SU-DHL-6 (cell line): ENCODE data around the gene NCOA6.

Source experiments
- H2AFZ ChIP-seq: fragments of 200-600 bp; sonication (generic); 2 replicates; pipeline ENCODE4 v1.6.1; 2014; ENCODE audit warnings: low read depth, mild to moderate bottlenecking, moderate library complexity, mixed read lengths, antibody characterized with exemption, low read length; ENCODE audit not compliant: severe bottlenecking
- H3F3A ChIP-seq: fragments of 200-600 bp; shearing (Covaris generic); 2 replicates; pipeline ENCODE4 v1.6.0; 2016; ENCODE audit warnings: antibody characterized with exemption, mild to moderate bottlenecking; ENCODE audit not compliant: insufficient read depth
- H3K27ac ChIP-seq: fragments of 200-600 bp; sonication (generic); 2 replicates; pipeline ENCODE4 v1.5.1; 2016; ENCODE audit warnings: low read depth, mild to moderate bottlenecking, low read length, moderate library complexity, mixed read lengths
- H3K27me3 ChIP-seq: fragments of 200-600 bp; sonication (generic), shearing (Covaris generic); 2 replicates; pipeline ENCODE4 v1.6.0; 2014; ENCODE audit warnings: mild to moderate bottlenecking, low read length
- H3K36me3 ChIP-seq: fragments of 200-600 bp; sonication (generic); 2 replicates; pipeline ENCODE4 v1.6.1; 2014; ENCODE audit warnings: mild to moderate bottlenecking, low read length, mixed read lengths
- H3K4me2 ChIP-seq: fragments of 300-600, 200-600 bp; shearing (Covaris generic), sonication (generic); 2 replicates; pipeline ENCODE4 v1.6.0; 2014; ENCODE audit warnings: low read length, low read depth, mild to moderate bottlenecking; ENCODE audit not compliant: poor library complexity, severe bottlenecking
- H3K4me3 ChIP-seq: fragments of 200-600 bp; sonication (generic); 2 replicates; pipeline ENCODE4 v1.5.1; 2014; ENCODE audit warnings: antibody characterized with exemption, low read length, mild to moderate bottlenecking, mixed read lengths; ENCODE audit not compliant: insufficient read depth, poor library complexity, severe bottlenecking
- H3K79me2 ChIP-seq: fragments of 200-600 bp; sonication (generic); 2 replicates; pipeline ENCODE4 v1.6.1; 2014; ENCODE audit warnings: mild to moderate bottlenecking, low read length, moderate library complexity; ENCODE audit not compliant: insufficient read depth
- H3K9ac ChIP-seq: fragments of 200-600 bp; sonication (generic); 2 replicates; pipeline ENCODE4 v1.7.0; 2014; ENCODE audit warnings: mild to moderate bottlenecking, low read length
- H3K9me2 ChIP-seq: fragments of 200-600 bp; sonication (generic); replicated peaks from 2 replicates; pipeline ENCODE4 v1.6.1; 2014; ENCODE audit warnings: low read length; ENCODE audit not compliant: insufficient read depth
- H3K9me3 ChIP-seq: fragments of 200-600 bp; sonication (generic); 2 replicates; pipeline ENCODE4 v1.6.1; 2014; ENCODE audit warnings: low read length, mixed read lengths; ENCODE audit not compliant: insufficient read depth
- H4K20me1 ChIP-seq: fragments of 200-600 bp; sonication (generic); 2 replicates; pipeline ENCODE4 v1.6.1; 2014; ENCODE audit warnings: low read depth, mild to moderate bottlenecking, antibody characterized with exemption, low read length, moderate library complexity, mixed read lengths
- CTCF ChIP-seq: fragments of 200-600 bp; sonication (generic); IDR thresholded peaks from one replicate; pipeline ENCODE4 v1.5.1; 2017; ENCODE audit warnings: antibody characterized with exemption, mild to moderate bottlenecking, low read length, moderate library complexity; ENCODE audit not compliant: insufficient read depth, poor library complexity, severe bottlenecking
- EZH2phosphoT487 ChIP-seq: fragments of 200-600 bp; sonication (generic), shearing (Covaris generic); conservative IDR thresholded peaks from 2 replicates; pipeline ENCODE4 v1.6.1; 2018; ENCODE audit warnings: mild to moderate bottlenecking, antibody characterized with exemption, low read length, moderate library complexity, mixed read lengths

The NCOA6 gene

GRCh38 chr20:34843421-34843820, 18.0 kb upstream of the NCOA6 start:
- no peak overlapping the region for H3K9ac ChIP-seq
- H3K9me2 ChIP-seq: no peaks in the 10 kb centered on the region
- no peaks in the 10 kb centered on the region for H3K79me2 ChIP-seq
- H3K9me3 ChIP-seq: no peaks in the 10 kb centered on the region
- H3F3A ChIP-seq: no peaks in the 10 kb centered on the region
- no peak overlapping the region for H2AFZ ChIP-seq
- H4K20me1 ChIP-seq: no peaks in the 10 kb centered on the region
- no peak overlapping the region for H3K4me3 ChIP-seq
- no peaks in the 10 kb centered on the region for H3K27me3 ChIP-seq
- H3K4me2 ChIP-seq: no peak overlapping the region
- no peak for TF ChIP-seq EZH2phosphoT487
- H3K36me3 ChIP-seq: no peaks in the 10 kb centered on the region
- H3K27ac ChIP-seq: no peak overlapping the region

GRCh38 chr20:34842143-34842542, 16.7 kb upstream of the NCOA6 start:
- no peaks in the 10 kb centered on the region for H3K27me3 ChIP-seq
- no peak overlapping the region for H3K4me3 ChIP-seq
- H3K36me3 ChIP-seq: no peaks in the 10 kb centered on the region
- H3K27ac ChIP-seq: no peak overlapping the region
- H3K79me2 ChIP-seq: no peaks in the 10 kb centered on the region
- no peak overlapping the region for H3K9ac ChIP-seq
- no peak overlapping the region for H2AFZ ChIP-seq
- TF ChIP-seq EZH2phosphoT487 (no peak), CTCF (no peak)
- H3F3A ChIP-seq: no peaks in the 10 kb centered on the region
- H4K20me1 ChIP-seq: no peaks in the 10 kb centered on the region
- H3K9me2 ChIP-seq: no peaks in the 10 kb centered on the region
- no peak overlapping the region for H3K4me2 ChIP-seq
- H3K9me3 ChIP-seq: no peaks in the 10 kb centered on the region

- peak overlapping the region; percentile 20 for H3K4me2 ChIP-seq
- no peaks in the 10 kb centered on the region for H3K9me3 ChIP-seq
- no peaks in the 10 kb centered on the region for H3F3A ChIP-seq
- no peak overlapping the region for H3K27ac ChIP-seq
- H3K27me3 ChIP-seq: no peaks in the 10 kb centered on the region
- H2AFZ ChIP-seq: no peak overlapping the region
- TF ChIP-seq CTCF: no peak
- TF ChIP-seq EZH2phosphoT487: no peak
- H3K36me3 ChIP-seq: no peaks in the 10 kb centered on the region
- H4K20me1 ChIP-seq: no peaks in the 10 kb centered on the region
- H3K9me2 ChIP-seq: no peaks in the 10 kb centered on the region
- no peak overlapping the region for H3K9ac ChIP-seq
- H3K79me2 ChIP-seq: no peaks in the 10 kb centered on the region
- H3K4me3 ChIP-seq: no peak overlapping the region
Measured at GRCh38 chr20:34834459-34834893, 9.0 kb upstream of the NCOA6 start.

- H3K4me3 ChIP-seq: no peak overlapping the region
- no peaks in the 10 kb centered on the region for H3K36me3 ChIP-seq
- H2AFZ ChIP-seq: no peak overlapping the region
- no peak overlapping the region for H3K4me2 ChIP-seq
- no peaks in the 10 kb centered on the region for H3F3A ChIP-seq
- H3K9me3 ChIP-seq: no peaks in the 10 kb centered on the region
- no peaks in the 10 kb centered on the region for H3K27me3 ChIP-seq
- H3K9ac ChIP-seq: no peak overlapping the region
- no peaks in the 10 kb centered on the region for H4K20me1 ChIP-seq
- H3K9me2 ChIP-seq: no peaks in the 10 kb centered on the region
- no peaks in the 10 kb centered on the region for H3K79me2 ChIP-seq
- no peak overlapping the region for H3K27ac ChIP-seq
- TF ChIP-seq CTCF: no peak
- TF ChIP-seq EZH2phosphoT487: no peak
Measured at GRCh38 chr20:34831936-34832335, 6.5 kb upstream of the NCOA6 start.
